GM19238 (cell line): ENCODE data around the gene BEST1.
"Not testable (repeated sequence)": the region's sequence is repeated elsewhere in the genome, so short reads cannot be mapped to it uniquely, and the experiment has no call there.

Source experiments
- DNase-seq: peaks from one replicate; pipeline ENCODE4 v3.0.0; 2011; ENCODE audit warnings: low spot score; ENCODE audit not compliant: insufficient read length

The BEST1 gene

GRCh38 chr11:61947486-61948210 lies 2.5 kb upstream of the BEST1 start:
- DNase-seq, result peak; percentile 74

- no peak for DNase-seq
Measured at GRCh38 chr11:61948505-61948904, 1.6 kb upstream of the BEST1 start.

GRCh38 chr11:61949169-61950034 lies 749 bp upstream of the BEST1 start:
- DNase-seq, result no peak

GRCh38 chr11:61951484-61952135 lies 1.5 kb downstream of the BEST1 start:
- no peak for DNase-seq

GRCh38 chr11:61952882-61953281 lies 2.7 kb downstream of the BEST1 start:
- DNase-seq, result no peak

- DNase-seq, result not testable (repeated sequence)
Measured at GRCh38 chr11:61953632-61954031, 3.5 kb downstream of the BEST1 start.

GRCh38 chr11:61954106-61954850 lies 4.1 kb downstream of the BEST1 start:
- DNase-seq, result no peak

GRCh38 chr11:61954851-61955421 lies 4.8 kb downstream of the BEST1 start:
- no peak for DNase-seq

- no peak for DNase-seq
Measured at GRCh38 chr11:61955422-61956135, 5.4 kb downstream of the BEST1 start.

- no peak for DNase-seq
Measured at GRCh38 chr11:61956191-61957020, 6.3 kb downstream of the BEST1 start.

GRCh38 chr11:61957021-61957770 lies 7.0 kb downstream of the BEST1 start:
- no peak for DNase-seq

- DNase-seq, result no peak
Measured at GRCh38 chr11:61958590-61958989, 8.4 kb downstream of the BEST1 start.

- DNase-seq, result no peak
Measured at GRCh38 chr11:61959114-61959513, 9.0 kb downstream of the BEST1 start.

- no peak for DNase-seq
Measured at GRCh38 chr11:61959678-61960077, 9.5 kb downstream of the BEST1 start.

GRCh38 chr11:61960532-61960931 lies 10.4 kb downstream of the BEST1 start:
- no peak for DNase-seq

- DNase-seq, result no peak
Measured at GRCh38 chr11:61961570-61962212, 11.5 kb downstream of the BEST1 start.

- no peak for DNase-seq
Measured at GRCh38 chr11:61962213-61963015, 12.3 kb downstream of the BEST1 start.

- no peak for DNase-seq
Measured at GRCh38 chr11:61963016-61963281, 12.8 kb downstream of the BEST1 start.
